WI38 (cell line): ENCODE measurements around the gene IL12RB2.

Experiments used
- H3K4me3 ChIP-seq: 2 replicates; pipeline ENCODE4 v1.5.1; 2011; ENCODE audit warnings: low read depth, mild to moderate bottlenecking, control low read depth, low read length
- TF ChIP-seq, protein P1 (sequence below): IDR thresholded peaks from 2 replicates; pipeline ENCODE4 v1.5.1; 2012; ENCODE audit warnings: low read depth, mild to moderate bottlenecking, control low read depth, low read length

Gene IL12RB2

DNA sequence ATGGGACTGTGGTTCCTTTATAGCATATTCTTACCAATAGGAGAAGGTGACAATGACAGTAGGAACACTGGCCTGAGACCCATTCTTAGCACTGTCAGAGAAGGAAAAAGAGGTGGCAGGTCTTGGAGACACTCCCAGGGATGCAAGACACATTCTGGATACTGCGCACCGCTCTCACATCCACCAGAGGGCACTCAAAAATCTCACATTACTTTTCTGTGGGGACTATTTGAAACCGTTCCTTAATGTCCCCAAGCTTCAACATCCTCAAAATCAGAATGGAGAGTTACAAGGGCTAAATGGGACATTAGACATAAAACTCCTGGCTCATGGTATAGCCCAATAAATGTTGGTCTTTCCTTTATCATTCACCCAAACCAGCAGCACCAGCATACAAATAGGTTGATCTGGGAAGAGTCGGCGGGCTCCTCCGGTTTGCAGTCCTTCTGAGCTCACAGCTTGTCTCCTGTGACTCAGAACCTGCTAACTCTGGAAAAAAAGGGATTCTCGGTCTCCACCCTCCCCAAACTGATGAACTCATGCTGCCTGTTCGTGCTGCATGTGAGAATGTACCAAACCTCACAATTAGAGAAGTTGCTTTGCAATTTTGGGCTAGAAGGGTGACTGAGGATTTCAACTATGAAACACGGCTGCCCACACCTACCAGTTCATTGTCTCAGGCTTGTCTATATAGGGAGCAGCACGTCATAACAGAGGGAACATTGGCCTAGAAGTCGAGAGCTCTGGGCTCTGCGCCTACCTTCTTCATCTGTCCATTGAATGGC lies 40.2 kb downstream of the IL12RB2 start:
- H3K4me3 ChIP-seq, result no peak overlapping the region
- TF ChIP-seq, protein P1, sequence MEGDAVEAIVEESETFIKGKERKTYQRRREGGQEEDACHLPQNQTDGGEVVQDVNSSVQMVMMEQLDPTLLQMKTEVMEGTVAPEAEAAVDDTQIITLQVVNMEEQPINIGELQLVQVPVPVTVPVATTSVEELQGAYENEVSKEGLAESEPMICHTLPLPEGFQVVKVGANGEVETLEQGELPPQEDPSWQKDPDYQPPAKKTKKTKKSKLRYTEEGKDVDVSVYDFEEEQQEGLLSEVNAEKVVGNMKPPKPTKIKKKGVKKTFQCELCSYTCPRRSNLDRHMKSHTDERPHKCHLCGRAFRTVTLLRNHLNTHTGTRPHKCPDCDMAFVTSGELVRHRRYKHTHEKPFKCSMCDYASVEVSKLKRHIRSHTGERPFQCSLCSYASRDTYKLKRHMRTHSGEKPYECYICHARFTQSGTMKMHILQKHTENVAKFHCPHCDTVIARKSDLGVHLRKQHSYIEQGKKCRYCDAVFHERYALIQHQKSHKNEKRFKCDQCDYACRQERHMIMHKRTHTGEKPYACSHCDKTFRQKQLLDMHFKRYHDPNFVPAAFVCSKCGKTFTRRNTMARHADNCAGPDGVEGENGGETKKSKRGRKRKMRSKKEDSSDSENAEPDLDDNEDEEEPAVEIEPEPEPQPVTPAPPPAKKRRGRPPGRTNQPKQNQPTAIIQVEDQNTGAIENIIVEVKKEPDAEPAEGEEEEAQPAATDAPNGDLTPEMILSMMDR, result peak; percentile 72

DNA sequence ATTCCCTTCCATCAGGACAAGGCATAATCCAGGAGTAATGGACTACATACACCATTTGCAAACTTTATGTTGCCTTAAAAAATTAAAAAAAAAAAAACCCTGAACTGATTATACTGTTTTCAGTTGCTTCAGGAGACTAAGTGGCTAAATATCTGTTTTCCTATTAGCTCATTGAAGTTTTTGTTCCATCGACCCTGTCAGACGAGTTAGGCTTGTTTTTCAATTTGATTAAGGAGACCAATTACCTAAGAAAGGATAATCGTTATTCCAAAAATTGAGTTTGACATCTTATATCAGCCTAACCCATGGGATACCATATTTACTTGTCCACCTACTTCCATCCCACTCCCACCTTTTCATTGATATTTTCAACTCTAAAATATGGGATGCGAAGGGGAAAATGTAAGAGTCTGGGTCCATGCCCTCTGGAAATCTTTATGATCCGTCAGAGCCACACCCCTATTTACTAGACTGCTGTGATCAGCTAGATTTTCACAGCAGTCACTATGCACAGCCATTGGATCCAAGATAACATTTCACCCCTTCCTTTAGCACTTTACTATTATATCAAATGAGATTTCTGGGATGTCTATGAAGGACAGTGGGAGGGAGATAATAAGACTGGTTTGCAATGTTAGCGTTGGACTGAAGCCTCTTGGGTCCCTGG lies 41.0 kb downstream of the IL12RB2 start:
- TF ChIP-seq, protein P1, result no peak
- H3K4me3 ChIP-seq, result no peak overlapping the region

DNA sequence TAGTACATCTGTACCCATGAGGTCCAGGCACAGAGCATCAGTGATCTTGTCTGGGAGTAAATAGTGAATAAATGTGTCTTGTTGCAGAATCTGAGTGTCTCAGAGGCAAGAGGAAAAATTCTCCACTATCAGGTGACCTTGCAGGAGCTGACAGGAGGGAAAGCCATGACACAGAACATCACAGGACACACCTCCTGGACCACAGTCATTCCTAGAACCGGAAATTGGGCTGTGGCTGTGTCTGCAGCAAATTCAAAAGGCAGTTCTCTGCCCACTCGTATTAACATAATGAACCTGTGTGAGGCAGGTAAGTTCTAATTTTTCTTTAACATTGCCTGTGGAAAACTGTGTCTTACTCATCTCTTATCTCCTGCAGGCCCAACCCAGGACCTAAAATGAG lies 43.1 kb downstream of the IL12RB2 start:
- TF ChIP-seq, protein P1, result no peak
- H3K4me3 ChIP-seq, result no peak overlapping the region

DNA sequence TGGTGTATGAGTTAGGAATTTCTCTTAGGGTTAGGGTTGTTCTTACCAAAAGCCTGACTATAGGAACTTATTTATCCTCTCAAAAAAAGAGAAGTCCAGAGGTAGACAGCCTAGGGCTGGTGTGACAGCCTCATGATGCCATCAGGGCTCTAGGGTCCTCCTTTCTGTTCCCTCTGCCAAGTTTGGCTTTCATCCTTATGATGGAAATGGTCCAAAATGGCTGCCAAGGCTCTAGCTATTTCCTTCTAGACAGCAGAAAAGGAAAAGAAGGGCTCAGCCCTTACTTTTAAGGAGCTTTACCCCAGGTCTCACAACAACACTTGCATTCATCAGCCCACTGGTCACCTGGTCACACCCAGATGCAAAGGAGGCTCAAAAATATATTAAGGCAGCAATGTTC lies 44.5 kb downstream of the IL12RB2 start:
- no peak overlapping the region for H3K4me3 ChIP-seq
- TF ChIP-seq, protein P1, result no peak

DNA sequence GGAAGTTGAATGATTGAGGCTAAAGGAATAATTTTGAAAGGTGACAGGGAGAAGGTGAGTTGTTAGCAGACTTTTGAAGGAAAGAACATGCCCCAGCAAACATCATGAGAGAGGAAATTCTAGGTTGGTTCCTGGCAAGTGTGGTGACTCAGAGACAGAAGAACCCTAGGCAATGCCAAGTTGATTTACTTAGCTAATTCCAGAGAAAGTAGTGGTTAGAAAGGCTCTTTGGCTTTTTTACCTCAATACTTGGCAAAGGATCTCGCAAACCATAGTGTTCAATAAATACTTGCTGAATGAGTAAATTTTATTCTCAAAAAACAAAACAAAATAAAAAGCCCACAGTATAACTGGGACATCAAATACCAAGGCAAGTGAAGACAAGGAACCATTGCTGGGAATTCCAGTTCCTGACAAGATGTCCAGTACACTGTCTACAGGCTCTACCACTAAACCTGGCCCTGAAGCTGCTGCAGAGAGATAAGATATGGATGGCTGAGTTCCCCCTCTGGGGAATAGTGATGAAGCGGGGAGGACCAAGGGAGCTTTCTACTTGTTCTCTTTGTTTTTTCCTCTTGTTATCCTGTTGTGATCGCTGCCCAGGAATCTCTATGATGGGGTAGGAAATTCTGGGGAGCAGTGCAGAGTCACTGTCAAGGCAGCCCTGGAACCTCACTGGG lies 48.2 kb downstream of the IL12RB2 start:
- TF ChIP-seq, protein P1, result no peak
- H3K4me3 ChIP-seq, result no peak overlapping the region

DNA sequence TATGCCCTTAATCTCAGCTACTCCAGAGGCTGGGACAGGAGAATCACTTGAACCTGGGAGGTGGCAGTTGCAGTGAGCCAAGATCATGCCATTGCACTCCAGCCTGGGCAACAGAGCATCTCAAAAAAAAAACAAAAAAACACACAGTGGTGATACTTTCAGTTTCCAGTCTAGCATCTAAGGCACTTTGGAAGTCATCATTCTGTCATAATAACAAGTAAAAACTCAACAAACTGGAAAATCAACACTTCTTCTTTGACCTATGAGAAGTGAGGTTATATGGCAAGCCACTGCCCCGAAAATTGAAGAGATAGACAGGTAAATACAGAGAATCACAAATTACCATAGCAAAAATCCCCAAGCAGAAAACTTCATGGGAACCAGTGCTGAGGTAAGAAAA lies 51.9 kb downstream of the IL12RB2 start:
- TF ChIP-seq, protein P1, result no peak
- H3K4me3 ChIP-seq, result no peak overlapping the region

DNA sequence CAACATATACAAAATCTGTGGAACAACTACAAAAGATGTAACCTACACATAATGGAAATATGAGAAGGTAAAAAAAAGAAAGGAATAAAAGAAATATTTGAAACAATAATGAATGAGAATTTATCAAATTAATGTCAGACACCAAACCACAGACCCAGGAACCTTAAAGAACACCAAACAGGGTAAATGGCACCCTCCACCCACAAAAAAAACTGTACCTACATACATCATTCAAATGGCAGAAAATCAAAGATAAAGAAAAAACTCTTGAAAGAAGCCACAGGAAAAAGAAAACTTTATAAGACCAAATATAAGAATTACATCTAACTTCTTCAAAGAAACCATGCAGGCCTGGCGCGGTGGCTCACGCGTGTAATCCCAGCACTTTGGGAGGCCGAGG lies 54.0 kb downstream of the IL12RB2 start:
- TF ChIP-seq, protein P1, result no peak
- H3K4me3 ChIP-seq, result no peak overlapping the region
